Measurements from ENCODE around the gene CAMK2G. TPM values are rescaled to one million over a fixed set of nuclear protein-coding genes. Genes with fewer than 3 reads are reported as not detected.
A peak's percentile ranks its signal among the peaks of the same experiment; 100 is the strongest.
"Not testable (repeated sequence)": the region's sequence is repeated elsewhere in the genome, so short reads cannot be mapped to it uniquely, and the experiment has no call there.

CAMK2G gene
- polyA plus RNA-seq (2011; rRNA removed): 32.5 and 43.8 TPM in 2 replicates
- polyA minus RNA-seq (2011; rRNA and poly(A)+ RNA removed): 25.5 and 27.1 TPM in 2 replicates

- DNase-seq (ENCODE audit: low read depth): no peak
- TF ChIP-seq, protein P1, sequence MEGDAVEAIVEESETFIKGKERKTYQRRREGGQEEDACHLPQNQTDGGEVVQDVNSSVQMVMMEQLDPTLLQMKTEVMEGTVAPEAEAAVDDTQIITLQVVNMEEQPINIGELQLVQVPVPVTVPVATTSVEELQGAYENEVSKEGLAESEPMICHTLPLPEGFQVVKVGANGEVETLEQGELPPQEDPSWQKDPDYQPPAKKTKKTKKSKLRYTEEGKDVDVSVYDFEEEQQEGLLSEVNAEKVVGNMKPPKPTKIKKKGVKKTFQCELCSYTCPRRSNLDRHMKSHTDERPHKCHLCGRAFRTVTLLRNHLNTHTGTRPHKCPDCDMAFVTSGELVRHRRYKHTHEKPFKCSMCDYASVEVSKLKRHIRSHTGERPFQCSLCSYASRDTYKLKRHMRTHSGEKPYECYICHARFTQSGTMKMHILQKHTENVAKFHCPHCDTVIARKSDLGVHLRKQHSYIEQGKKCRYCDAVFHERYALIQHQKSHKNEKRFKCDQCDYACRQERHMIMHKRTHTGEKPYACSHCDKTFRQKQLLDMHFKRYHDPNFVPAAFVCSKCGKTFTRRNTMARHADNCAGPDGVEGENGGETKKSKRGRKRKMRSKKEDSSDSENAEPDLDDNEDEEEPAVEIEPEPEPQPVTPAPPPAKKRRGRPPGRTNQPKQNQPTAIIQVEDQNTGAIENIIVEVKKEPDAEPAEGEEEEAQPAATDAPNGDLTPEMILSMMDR (IDR thresholded peaks at IDR 0.05; ENCODE audit: insufficient read depth, low read depth, low read length): no peak
- ChIA-PET CTCF (interaction anchor here (0.7 to 12.5 kb wide), 7 partner anchors 11 to 99 kb away, joined by 3 to 337 read pairs (median 3); no protein-coding TSS in a partner anchor), POLR2A (no interaction called here)
- Histone ChIP-seq H3K27me3 (ENCODE audit: control insufficient read depth, insufficient read depth, low read length) (no peaks in the 10 kb centered on the region), H3K36me3 (ENCODE audit: control insufficient read depth, insufficient read depth, low read length) (peaks cover 5% of the 10 kb centered on the region; the same call in 1 of the 2 replicates), H3K4me3 (ENCODE audit: low read depth, low read length) (peak within 1 kb of the TSS; percentile 89)
Observed at GRCh38 chr10:73874267-73875138, at the start of gene CAMK2G. CAMK2G (minus strand) TSS chr10:73874555; CDS start chr10:73874461, 94 bp downstream.

GRCh38 chr10:73922864-73923133 lies 48.4 kb upstream of the CAMK2G start:
- no peak for DNase-seq (ENCODE audit: low read depth)
- H3K36me3 ChIP-seq (ENCODE audit: control insufficient read depth, insufficient read depth, low read length): no peaks in the 10 kb centered on the region
- POLR2A ChIA-PET: no interaction called here
- TF ChIP-seq, protein P1 (IDR thresholded peaks at IDR 0.05; ENCODE audit: insufficient read depth, low read depth, low read length): no peak
- CTCF ChIA-PET: no interaction called here
- H3K4me3 ChIP-seq (ENCODE audit: low read depth, low read length): no peak overlapping the region
- no peaks in the 10 kb centered on the region for H3K27me3 ChIP-seq (ENCODE audit: control insufficient read depth, insufficient read depth, low read length)

GRCh38 chr10:73922007-73922863 lies 47.9 kb upstream of the CAMK2G start:
- Histone ChIP-seq H3K4me3 (ENCODE audit: low read depth, low read length) (no peak overlapping the region), H3K27me3 (ENCODE audit: control insufficient read depth, insufficient read depth, low read length) (no peaks in the 10 kb centered on the region), H3K36me3 (ENCODE audit: control insufficient read depth, insufficient read depth, low read length) (peaks cover 3% of the 10 kb centered on the region; the same call in 1 of the 2 replicates)
- CTCF ChIA-PET: interaction anchor here (0.9 kb wide), 1 partner anchor 76 kb away, joined by 3 read pairs; the partner anchor contains the start of gene VCL
- TF ChIP-seq, protein P1 (IDR thresholded peaks at IDR 0.05; ENCODE audit: insufficient read depth, low read depth, low read length): no peak
- no peak for DNase-seq (ENCODE audit: low read depth)
- POLR2A ChIA-PET: no interaction called here

GRCh38 chr10:73920089-73920488 lies 45.7 kb upstream of the CAMK2G start:
- H3K36me3 ChIP-seq (ENCODE audit: control insufficient read depth, insufficient read depth, low read length): peaks cover 16% of the 10 kb centered on the region
- ChIA-PET POLR2A (interaction anchor here (0.6 kb wide), 1 partner anchor 102 kb away, joined by 3 read pairs; no protein-coding TSS in a partner anchor), CTCF (interaction anchor here (0.8 to 2.4 kb wide), 6 partner anchors 9 to 33 kb away, joined by 3 to 12 read pairs (median 4); no protein-coding TSS in a partner anchor)
- no peak overlapping the region for H3K4me3 ChIP-seq (ENCODE audit: low read depth, low read length)
- no peaks in the 10 kb centered on the region for H3K27me3 ChIP-seq (ENCODE audit: control insufficient read depth, insufficient read depth, low read length)
- DNase-seq (ENCODE audit: low read depth): no peak
- TF ChIP-seq, protein P1 (IDR thresholded peaks at IDR 0.05; ENCODE audit: insufficient read depth, low read depth, low read length): peak; percentile 13; the same call in 1 of the 2 replicates

DNA sequence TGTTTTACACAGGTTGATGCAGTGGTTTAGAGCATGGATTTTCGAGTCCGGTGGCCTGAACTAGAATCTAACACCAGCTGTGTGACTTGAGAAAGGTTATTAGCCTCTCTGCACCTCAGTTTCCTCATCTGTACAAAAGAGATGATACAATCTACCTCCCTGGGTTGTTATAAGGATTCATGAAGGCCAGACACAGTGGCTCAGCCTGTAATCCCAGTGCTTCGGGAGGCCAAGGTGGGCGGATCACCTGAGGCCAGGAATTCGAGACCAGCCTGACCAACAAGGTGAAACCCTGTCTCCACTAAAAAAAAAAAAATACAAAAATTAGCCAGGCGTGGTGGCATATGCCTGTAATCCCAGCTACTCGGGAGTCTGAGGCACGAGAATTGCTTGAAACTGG lies 45.1 kb upstream of the CAMK2G start:
- DNase-seq (ENCODE audit: low read depth); H3K4me3 ChIP-seq (ENCODE audit: low read depth, low read length); POLR2A ChIA-PET; H3K27me3 ChIP-seq (ENCODE audit: control insufficient read depth, insufficient read depth, low read length): not testable (repeated sequence)
- CTCF ChIA-PET: interaction anchor here (0.8 to 2.4 kb wide), 7 partner anchors 8 to 33 kb away, joined by 3 to 12 read pairs (median 4); no protein-coding TSS in a partner anchor
- H3K36me3 ChIP-seq (ENCODE audit: control insufficient read depth, insufficient read depth, low read length): peaks cover 22% of the 10 kb centered on the region
